HepG2 (cell line): ENCODE results near the gene TPM3. TPM values are rescaled to one million over a fixed set of nuclear protein-coding genes. Genes with fewer than 3 reads are reported as not detected.

Source experiments
- ATM ChIP-seq: fragments of 450-650 bp; IDR thresholded peaks from 2 replicates; pipeline ENCODE4 v1.7.1; 2017; ENCODE audit warnings: mild to moderate bottlenecking, borderline replicate concordance
- ELF4 ChIP-seq: sonication (generic); formaldehyde crosslinking; IDR thresholded peaks from 2 replicates; pipeline ENCODE4 v1.5.0; 2020; ENCODE audit warnings: missing genetic modification reagents, mild to moderate bottlenecking, moderate library complexity, borderline replicate concordance
- FOXA3 ChIP-seq: IDR thresholded peaks from 2 replicates; pipeline ENCODE4 v1.6.1; 2016; ENCODE audit warnings: missing genetic modification reagents, missing compliant biosample characterization
- GZF1 ChIP-seq: sonication (generic); formaldehyde crosslinking; IDR thresholded peaks from 2 replicates; pipeline ENCODE4 v1.5.1; 2020; ENCODE audit warnings: mild to moderate bottlenecking, missing genetic modification reagents
- KDM6A ChIP-seq: IDR thresholded peaks from 2 replicates; pipeline ENCODE4 v1.6.1; 2016; ENCODE audit warnings: low read depth
- KLF12 ChIP-seq: sonication (generic); formaldehyde crosslinking; IDR thresholded peaks from 2 replicates; pipeline ENCODE4 v1.4.0; 2020; ENCODE audit warnings: missing genetic modification reagents, borderline replicate concordance
- MTA3 ChIP-seq: sonication (generic); formaldehyde crosslinking; IDR thresholded peaks from 2 replicates; pipeline ENCODE4 v1.4.0; 2020; ENCODE audit warnings: missing genetic modification reagents
- SCMH1 ChIP-seq: sonication (generic); formaldehyde crosslinking; IDR thresholded peaks from 2 replicates; pipeline ENCODE4 v1.9.0; 2021; ENCODE audit warnings: missing genetic modification reagents, mild to moderate bottlenecking, borderline replicate concordance
- SIX4 ChIP-seq: sonication (generic); formaldehyde crosslinking; IDR thresholded peaks from 2 replicates; pipeline ENCODE4 v1.4.0; 2020; ENCODE audit warnings: missing genetic modification reagents
- SP140L ChIP-seq: sonication (generic); formaldehyde crosslinking; IDR thresholded peaks from 2 replicates; pipeline ENCODE4 v1.4.0; 2020; ENCODE audit warnings: missing genetic modification reagents, borderline replicate concordance
- ZMYM3 ChIP-seq: sonication (generic); formaldehyde crosslinking; IDR thresholded peaks from 2 replicates; pipeline ENCODE4 v1.5.1; 2020; ENCODE audit warnings: mild to moderate bottlenecking, missing genetic modification reagents
- polyA plus RNA-seq, 8 experiments: library from polyadenylated mRNA; depleted of rRNA in 3 of 8; stranded (reverse) in 7 of 8; unstranded in 1 of 8; fragments of >200 nt; fragmentation: Illumina TruSeq in 4 of 8; extraction: Trizol in 4 of 8; gene quantifications; 2 replicates each; pipeline versions ENCODE4 v1.2.1 to v1.2.3, GENCODE V29; 2011 to 2016; ENCODE audit warnings: low read depth in 4 of 8, missing spikeins in 1 of 8, mixed read lengths in 1 of 8; ENCODE audit not compliant: insufficient read depth in 1 of 8
- total RNA-seq, 5 experiments: library from RNA; depleted of rRNA; stranded (reverse); fragments of >200 nt; fragmentation: Illumina TruSeq; extraction: Trizol; gene quantifications; 2 replicates each; pipeline ENCODE4 v1.2.3, GENCODE V29; 2016; ENCODE audit warnings: low read depth in 1 of 5
- TF ChIP-seq, protein P1 (sequence below): sonication (generic); formaldehyde crosslinking; IDR thresholded peaks from 2 replicates; pipeline ENCODE4 v1.5.0; 2020; ENCODE audit warnings: mild to moderate bottlenecking, missing genetic modification reagents, moderate library complexity
- TF ChIP-seq, protein P2 (sequence below): sonication (generic); formaldehyde crosslinking; IDR thresholded peaks from 2 replicates; pipeline ENCODE4 v1.4.0; 2020; ENCODE audit warnings: missing genetic modification reagents
- TF ChIP-seq, protein P3 (sequence below): sonication (generic); formaldehyde crosslinking; IDR thresholded peaks from 2 replicates; pipeline ENCODE4 v1.4.0; 2020; ENCODE audit warnings: missing genetic modification reagents, borderline replicate concordance

The TPM3 gene
- total and polyA plus RNA-seq, 2 of the 13 experiments (the other 11 are each of a cell fraction or from before 2014, with no cell fraction given) = 160 to 307 TPM

DNA sequence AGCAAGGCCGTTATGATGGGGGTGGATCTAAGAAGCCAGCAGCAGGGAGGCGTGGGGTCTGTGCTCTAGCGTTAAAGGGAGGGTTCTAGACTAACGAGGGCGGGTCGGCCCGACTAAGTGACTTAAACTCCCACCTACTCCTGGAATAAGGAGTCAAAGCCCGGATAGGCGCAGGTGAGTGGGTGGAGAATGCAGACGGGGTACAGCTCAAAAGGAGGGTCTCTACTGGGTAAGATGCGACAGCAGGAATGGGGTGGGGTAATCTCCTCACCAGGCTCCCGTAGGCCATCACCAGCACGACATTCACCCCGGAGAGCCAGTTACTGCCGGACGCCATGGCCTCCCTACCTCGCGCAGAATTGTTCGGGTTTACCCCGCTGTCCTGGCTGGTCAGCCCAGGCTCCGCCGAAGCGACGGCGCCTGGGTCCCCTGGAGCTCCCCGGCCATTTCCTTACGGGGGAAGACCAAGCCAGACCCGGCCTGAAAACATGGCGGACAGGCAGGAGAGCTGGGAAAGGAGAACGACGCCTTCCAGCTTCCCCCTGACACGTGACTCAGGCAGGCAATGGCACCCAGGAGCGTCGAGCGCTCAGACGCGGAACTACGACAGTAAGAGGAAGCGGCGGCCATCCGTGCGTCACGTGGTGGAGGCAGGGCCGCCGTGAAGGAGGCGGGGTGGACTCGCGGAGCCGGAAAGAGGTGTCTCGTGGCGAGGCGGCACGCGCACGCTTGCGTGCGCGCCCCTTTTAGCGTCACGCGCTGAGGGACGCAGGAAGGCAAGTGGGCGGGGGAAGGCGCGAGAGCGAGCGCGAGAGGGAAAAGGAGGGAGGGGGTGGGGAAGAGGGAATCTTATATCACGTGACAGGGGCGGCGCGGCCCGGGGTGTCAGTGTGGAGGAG is 28.4 kb upstream of the TPM3 start, which contains the start of gene UBAP2L (continued):
- TF ChIP-seq, protein P1, sequence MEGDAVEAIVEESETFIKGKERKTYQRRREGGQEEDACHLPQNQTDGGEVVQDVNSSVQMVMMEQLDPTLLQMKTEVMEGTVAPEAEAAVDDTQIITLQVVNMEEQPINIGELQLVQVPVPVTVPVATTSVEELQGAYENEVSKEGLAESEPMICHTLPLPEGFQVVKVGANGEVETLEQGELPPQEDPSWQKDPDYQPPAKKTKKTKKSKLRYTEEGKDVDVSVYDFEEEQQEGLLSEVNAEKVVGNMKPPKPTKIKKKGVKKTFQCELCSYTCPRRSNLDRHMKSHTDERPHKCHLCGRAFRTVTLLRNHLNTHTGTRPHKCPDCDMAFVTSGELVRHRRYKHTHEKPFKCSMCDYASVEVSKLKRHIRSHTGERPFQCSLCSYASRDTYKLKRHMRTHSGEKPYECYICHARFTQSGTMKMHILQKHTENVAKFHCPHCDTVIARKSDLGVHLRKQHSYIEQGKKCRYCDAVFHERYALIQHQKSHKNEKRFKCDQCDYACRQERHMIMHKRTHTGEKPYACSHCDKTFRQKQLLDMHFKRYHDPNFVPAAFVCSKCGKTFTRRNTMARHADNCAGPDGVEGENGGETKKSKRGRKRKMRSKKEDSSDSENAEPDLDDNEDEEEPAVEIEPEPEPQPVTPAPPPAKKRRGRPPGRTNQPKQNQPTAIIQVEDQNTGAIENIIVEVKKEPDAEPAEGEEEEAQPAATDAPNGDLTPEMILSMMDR (CRISPR knock-in tag) = 0 out of 2 replicates have a peak, but pooled peaks have one; percentile 4
- peak; percentile 76 for TF ChIP-seq FOXA3 (CRISPR knock-in tag)
- no peak for TF ChIP-seq KDM6A (CRISPR knock-in tag)
- peak; percentile 85; the same call in 1 of the 2 replicates for TF ChIP-seq ELF4 (CRISPR knock-in tag)
- no peak for TF ChIP-seq ATM
- TF ChIP-seq MTA3 (CRISPR knock-in tag) = no peak
- TF ChIP-seq, protein P2, sequence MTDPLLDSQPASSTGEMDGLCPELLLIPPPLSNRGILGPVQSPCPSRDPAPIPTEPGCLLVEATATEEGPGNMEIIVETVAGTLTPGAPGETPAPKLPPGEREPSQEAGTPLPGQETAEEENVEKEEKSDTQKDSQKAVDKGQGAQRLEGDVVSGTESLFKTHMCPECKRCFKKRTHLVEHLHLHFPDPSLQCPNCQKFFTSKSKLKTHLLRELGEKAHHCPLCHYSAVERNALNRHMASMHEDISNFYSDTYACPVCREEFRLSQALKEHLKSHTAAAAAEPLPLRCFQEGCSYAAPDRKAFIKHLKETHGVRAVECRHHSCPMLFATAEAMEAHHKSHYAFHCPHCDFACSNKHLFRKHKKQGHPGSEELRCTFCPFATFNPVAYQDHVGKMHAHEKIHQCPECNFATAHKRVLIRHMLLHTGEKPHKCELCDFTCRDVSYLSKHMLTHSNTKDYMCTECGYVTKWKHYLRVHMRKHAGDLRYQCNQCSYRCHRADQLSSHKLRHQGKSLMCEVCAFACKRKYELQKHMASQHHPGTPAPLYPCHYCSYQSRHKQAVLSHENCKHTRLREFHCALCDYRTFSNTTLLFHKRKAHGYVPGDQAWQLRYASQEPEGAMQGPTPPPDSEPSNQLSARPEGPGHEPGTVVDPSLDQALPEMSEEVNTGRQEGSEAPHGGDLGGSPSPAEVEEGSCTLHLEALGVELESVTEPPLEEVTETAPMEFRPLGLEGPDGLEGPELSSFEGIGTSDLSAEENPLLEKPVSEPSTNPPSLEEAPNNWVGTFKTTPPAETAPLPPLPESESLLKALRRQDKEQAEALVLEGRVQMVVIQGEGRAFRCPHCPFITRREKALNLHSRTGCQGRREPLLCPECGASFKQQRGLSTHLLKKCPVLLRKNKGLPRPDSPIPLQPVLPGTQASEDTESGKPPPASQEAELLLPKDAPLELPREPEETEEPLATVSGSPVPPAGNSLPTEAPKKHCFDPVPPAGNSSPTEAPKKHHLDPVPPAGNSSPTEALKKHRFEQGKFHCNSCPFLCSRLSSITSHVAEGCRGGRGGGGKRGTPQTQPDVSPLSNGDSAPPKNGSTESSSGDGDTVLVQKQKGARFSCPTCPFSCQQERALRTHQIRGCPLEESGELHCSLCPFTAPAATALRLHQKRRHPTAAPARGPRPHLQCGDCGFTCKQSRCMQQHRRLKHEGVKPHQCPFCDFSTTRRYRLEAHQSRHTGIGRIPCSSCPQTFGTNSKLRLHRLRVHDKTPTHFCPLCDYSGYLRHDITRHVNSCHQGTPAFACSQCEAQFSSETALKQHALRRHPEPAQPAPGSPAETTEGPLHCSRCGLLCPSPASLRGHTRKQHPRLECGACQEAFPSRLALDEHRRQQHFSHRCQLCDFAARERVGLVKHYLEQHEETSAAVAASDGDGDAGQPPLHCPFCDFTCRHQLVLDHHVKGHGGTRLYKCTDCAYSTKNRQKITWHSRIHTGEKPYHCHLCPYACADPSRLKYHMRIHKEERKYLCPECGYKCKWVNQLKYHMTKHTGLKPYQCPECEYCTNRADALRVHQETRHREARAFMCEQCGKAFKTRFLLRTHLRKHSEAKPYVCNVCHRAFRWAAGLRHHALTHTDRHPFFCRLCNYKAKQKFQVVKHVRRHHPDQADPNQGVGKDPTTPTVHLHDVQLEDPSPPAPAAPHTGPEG (CRISPR knock-in tag) = peak; percentile 66; the same call in 1 of the 2 replicates
- peak; percentile 62 for TF ChIP-seq KLF12 (CRISPR knock-in tag)
- TF ChIP-seq ZMYM3 = 0 out of 2 replicates have a peak, but pooled peaks have one; percentile 30
- no peak for TF ChIP-seq SIX4 (CRISPR knock-in tag)
- no peak for TF ChIP-seq SCMH1
- TF ChIP-seq, protein P3, sequence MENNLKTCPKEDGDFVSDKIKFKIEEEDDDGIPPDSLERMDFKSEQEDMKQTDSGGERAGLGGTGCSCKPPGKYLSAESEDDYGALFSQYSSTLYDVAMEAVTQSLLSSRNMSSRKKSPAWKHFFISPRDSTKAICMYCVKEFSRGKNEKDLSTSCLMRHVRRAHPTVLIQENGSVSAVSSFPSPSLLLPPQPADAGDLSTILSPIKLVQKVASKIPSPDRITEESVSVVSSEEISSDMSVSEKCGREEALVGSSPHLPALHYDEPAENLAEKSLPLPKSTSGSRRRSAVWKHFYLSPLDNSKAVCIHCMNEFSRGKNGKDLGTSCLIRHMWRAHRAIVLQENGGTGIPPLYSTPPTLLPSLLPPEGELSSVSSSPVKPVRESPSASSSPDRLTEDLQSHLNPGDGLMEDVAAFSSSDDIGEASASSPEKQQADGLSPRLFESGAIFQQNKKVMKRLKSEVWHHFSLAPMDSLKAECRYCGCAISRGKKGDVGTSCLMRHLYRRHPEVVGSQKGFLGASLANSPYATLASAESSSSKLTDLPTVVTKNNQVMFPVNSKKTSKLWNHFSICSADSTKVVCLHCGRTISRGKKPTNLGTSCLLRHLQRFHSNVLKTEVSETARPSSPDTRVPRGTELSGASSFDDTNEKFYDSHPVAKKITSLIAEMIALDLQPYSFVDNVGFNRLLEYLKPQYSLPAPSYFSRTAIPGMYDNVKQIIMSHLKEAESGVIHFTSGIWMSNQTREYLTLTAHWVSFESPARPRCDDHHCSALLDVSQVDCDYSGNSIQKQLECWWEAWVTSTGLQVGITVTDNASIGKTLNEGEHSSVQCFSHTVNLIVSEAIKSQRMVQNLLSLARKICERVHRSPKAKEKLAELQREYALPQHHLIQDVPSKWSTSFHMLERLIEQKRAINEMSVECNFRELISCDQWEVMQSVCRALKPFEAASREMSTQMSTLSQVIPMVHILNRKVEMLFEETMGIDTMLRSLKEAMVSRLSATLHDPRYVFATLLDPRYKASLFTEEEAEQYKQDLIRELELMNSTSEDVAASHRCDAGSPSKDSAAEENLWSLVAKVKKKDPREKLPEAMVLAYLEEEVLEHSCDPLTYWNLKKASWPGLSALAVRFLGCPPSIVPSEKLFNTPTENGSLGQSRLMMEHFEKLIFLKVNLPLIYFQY = no peak; the same call in 1 of the 2 replicates
- TF ChIP-seq SP140L (CRISPR knock-in tag) = 0 out of 2 replicates have a peak, but pooled peaks have one; percentile 28
- peak; percentile 85 for TF ChIP-seq GZF1 (CRISPR knock-in tag)
